ENCODE measurements around the gene ENPEP. TPM values are rescaled to one million over a fixed set of nuclear protein-coding genes. Genes with fewer than 3 reads are reported as not detected.
"Not testable (repeated sequence)": the region's sequence is repeated elsewhere in the genome, so short reads cannot be mapped to it uniquely, and the experiment has no call there.

Gene ENPEP
- total RNA-seq, 1 donor from 2014 or later, result 8.2 TPM

GRCh38 chr4:110540982-110541451 lies 65.1 kb downstream of the ENPEP start:
- H3K27me3 ChIP-seq (ENCODE audit: low read depth), result no peaks in the 10 kb centered on the region
- H3K27ac ChIP-seq, result no peak overlapping the region
- no peak for DNase-seq
- H3K36me3 ChIP-seq, result no peaks in the 10 kb centered on the region
- H3K4me1 ChIP-seq, result no peaks in the 10 kb centered on the region
- no peak overlapping the region for H3K4me3 ChIP-seq
- ATAC-seq, result no peak
- no peaks in the 10 kb centered on the region for H3K9me3 ChIP-seq
- intact Hi-C loops (cut with DNase I), result no loop called here
- no peak for TF ChIP-seq CTCF (IDR thresholded peaks at IDR 0.05)

- no peak for TF ChIP-seq CTCF (IDR thresholded peaks at IDR 0.05)
These were observed 67.6 kb downstream of the ENPEP start for GRCh38 chr4:110543577-110543976.

GRCh38 chr4:110544594-110544993 lies 68.6 kb downstream of the ENPEP start:
- Histone ChIP-seq H3K4me3 (no peak overlapping the region), H3K27ac (no peak overlapping the region), H3K27me3 (ENCODE audit: low read depth) (no peaks in the 10 kb centered on the region), H3K9me3 (no peaks in the 10 kb centered on the region), H3K4me1 (no peaks in the 10 kb centered on the region), H3K36me3 (no peaks in the 10 kb centered on the region)
- DNase-seq (no peak), ATAC-seq (peak; percentile 37 to 55)
- intact Hi-C loops (cut with DNase I), result no loop called here
- no peak for TF ChIP-seq CTCF (IDR thresholded peaks at IDR 0.05)

More at GRCh38 chr4:110543577-110543976, 67.6 kb downstream of the ENPEP start:
- no peak overlapping the region for H3K4me3 ChIP-seq
- H3K36me3 ChIP-seq, result no peaks in the 10 kb centered on the region
- intact Hi-C loops (cut with DNase I), result no loop called here
- ATAC-seq (no peak), DNase-seq (no peak)
- H3K27ac ChIP-seq, result no peak overlapping the region
- no peaks in the 10 kb centered on the region for H3K9me3 ChIP-seq
- no peaks in the 10 kb centered on the region for H3K4me1 ChIP-seq
- H3K27me3 ChIP-seq (ENCODE audit: low read depth), result no peaks in the 10 kb centered on the region

- intact Hi-C loops (cut with DNase I), result no loop called here
- Histone ChIP-seq H3K36me3 (no peaks in the 10 kb centered on the region), H3K9me3 (no peaks in the 10 kb centered on the region), H3K4me1 (no peaks in the 10 kb centered on the region), H3K27ac (no peak overlapping the region), H3K27me3 (ENCODE audit: low read depth) (no peaks in the 10 kb centered on the region), H3K4me3 (no peak overlapping the region)
- no peak for DNase-seq
- no peak for TF ChIP-seq CTCF (IDR thresholded peaks at IDR 0.05)
- ATAC-seq, result no peak
These were observed 74.3 kb downstream of the ENPEP start for GRCh38 chr4:110550260-110550659.

GRCh38 chr4:110553197-110553596 lies 77.2 kb downstream of the ENPEP start:
- Histone ChIP-seq H3K27me3 (ENCODE audit: low read depth) (no peaks in the 10 kb centered on the region), H3K4me3 (no peak overlapping the region), H3K9me3 (no peaks in the 10 kb centered on the region), H3K27ac (no peak overlapping the region), H3K4me1 (no peaks in the 10 kb centered on the region), H3K36me3 (no peaks in the 10 kb centered on the region)
- no peak for TF ChIP-seq CTCF (IDR thresholded peaks at IDR 0.05)
- DNase-seq (no peak), ATAC-seq (no peak)
- intact Hi-C loops (cut with DNase I), result no loop called here

- H3K27ac ChIP-seq, result no peak overlapping the region
- TF ChIP-seq CTCF (IDR thresholded peaks at IDR 0.05), result no peak
- DNase-seq, result no peak
These were observed 91.3 kb downstream of the ENPEP start for GRCh38 chr4:110567214-110567613.

GRCh38 chr4:110576696-110577095 lies 100.7 kb downstream of the ENPEP start:
- H3K27ac ChIP-seq; ATAC-seq; H3K4me3 ChIP-seq; H3K27me3 ChIP-seq (ENCODE audit: low read depth); H3K4me1 ChIP-seq; H3K9me3 ChIP-seq; DNase-seq; H3K36me3 ChIP-seq; intact Hi-C loops (cut with DNase I): not testable (repeated sequence)

More at GRCh38 chr4:110567214-110567613, 91.3 kb downstream of the ENPEP start:
- no peaks in the 10 kb centered on the region for H3K36me3 ChIP-seq
- no peaks in the 10 kb centered on the region for H3K27me3 ChIP-seq (ENCODE audit: low read depth)
- H3K4me1 ChIP-seq, result no peaks in the 10 kb centered on the region
- intact Hi-C loops (cut with DNase I), result no loop called here
- no peak for ATAC-seq
- no peak overlapping the region for H3K4me3 ChIP-seq
- no peaks in the 10 kb centered on the region for H3K9me3 ChIP-seq

All from lower lobe of right lung (tissue), 2 donors.